Hepatocyte (in vitro differentiated cells): ENCODE data around the gene TELO2.

ENCODE experiments used
- EZH2 ChIP-seq: fragments of 200-600 bp; sonication (generic); IDR thresholded peaks from 2 replicates; pipeline ENCODE4 v1.6.1; 2016; ENCODE audit warnings: antibody characterized with exemption, mild to moderate bottlenecking, borderline replicate concordance
- EZH2phosphoT487 ChIP-seq: fragments of 200-600 bp; sonication (generic); IDR thresholded peaks from one replicate; pipeline ENCODE4 v1.6.1; 2018; ENCODE audit warnings: antibody characterized with exemption, mild to moderate bottlenecking, low read depth, moderate library complexity; ENCODE audit not compliant: unreplicated experiment, severe bottlenecking
- TF ChIP-seq, protein P1 (sequence below): fragments of 200-600 bp; sonication (generic); IDR thresholded peaks from 2 replicates; pipeline ENCODE4 v1.5.1; 2016; ENCODE audit warnings: antibody characterized with exemption, mild to moderate bottlenecking; ENCODE audit not compliant: poor library complexity

DNA sequence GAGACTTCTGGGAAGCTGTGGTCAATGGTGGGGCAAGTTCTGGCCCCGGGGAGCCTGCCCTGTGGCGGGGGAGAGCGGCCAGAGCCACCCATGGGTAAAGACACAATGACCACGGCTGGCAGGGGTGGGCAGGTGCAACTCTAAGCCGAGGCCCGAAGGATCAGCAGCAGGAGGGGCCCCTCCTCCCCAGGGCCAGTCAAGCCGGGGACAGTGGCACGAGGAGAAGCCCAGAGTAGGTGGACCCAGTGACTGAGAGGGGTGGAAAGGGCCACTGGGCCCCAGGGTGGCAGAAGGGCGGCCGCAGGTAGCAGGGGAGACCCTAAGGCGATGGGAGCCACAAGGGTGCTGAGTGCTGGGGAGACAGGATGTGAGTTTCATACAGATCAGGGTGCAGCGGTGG, 58.0 kb downstream of the TELO2 start:
- TF ChIP-seq, protein P1, sequence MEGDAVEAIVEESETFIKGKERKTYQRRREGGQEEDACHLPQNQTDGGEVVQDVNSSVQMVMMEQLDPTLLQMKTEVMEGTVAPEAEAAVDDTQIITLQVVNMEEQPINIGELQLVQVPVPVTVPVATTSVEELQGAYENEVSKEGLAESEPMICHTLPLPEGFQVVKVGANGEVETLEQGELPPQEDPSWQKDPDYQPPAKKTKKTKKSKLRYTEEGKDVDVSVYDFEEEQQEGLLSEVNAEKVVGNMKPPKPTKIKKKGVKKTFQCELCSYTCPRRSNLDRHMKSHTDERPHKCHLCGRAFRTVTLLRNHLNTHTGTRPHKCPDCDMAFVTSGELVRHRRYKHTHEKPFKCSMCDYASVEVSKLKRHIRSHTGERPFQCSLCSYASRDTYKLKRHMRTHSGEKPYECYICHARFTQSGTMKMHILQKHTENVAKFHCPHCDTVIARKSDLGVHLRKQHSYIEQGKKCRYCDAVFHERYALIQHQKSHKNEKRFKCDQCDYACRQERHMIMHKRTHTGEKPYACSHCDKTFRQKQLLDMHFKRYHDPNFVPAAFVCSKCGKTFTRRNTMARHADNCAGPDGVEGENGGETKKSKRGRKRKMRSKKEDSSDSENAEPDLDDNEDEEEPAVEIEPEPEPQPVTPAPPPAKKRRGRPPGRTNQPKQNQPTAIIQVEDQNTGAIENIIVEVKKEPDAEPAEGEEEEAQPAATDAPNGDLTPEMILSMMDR, result no peak
- TF ChIP-seq EZH2, result no peak
- TF ChIP-seq EZH2phosphoT487, result no peak
